HG03469 (cell line): ENCODE measurements around the gene CLMP.

Source experiments
- ATAC-seq: cut with Tn5 transposase; IDR thresholded peaks from one replicate; pipeline ENCODE4 v1.9.1; 2021; ENCODE audit warnings: mild to moderate bottlenecking, moderate library complexity, moderate number of reproducible peaks; ENCODE audit not compliant: unreplicated experiment

CLMP gene

GRCh38 chr11:123034597-123034996 is 160.5 kb downstream of the CLMP start:
- no peak for ATAC-seq

GRCh38 chr11:123033895-123034294 is 161.2 kb downstream of the CLMP start:
- no peak for ATAC-seq

- no peak for ATAC-seq
Observed at GRCh38 chr11:123030517-123030916, 164.5 kb downstream of the CLMP start.

- ATAC-seq = no peak
Observed at GRCh38 chr11:123020968-123021367, 174.1 kb downstream of the CLMP start.
